CD8-positive, alpha-beta memory T cell (primary cell): Measurements from ENCODE around the gene PTPRT. TPM values are rescaled to one million over a fixed set of nuclear protein-coding genes. Genes with fewer than 3 reads are reported as not detected.

ENCODE experiments used
- CTCF ChIA-PET: fragments of 350-600 bp; sonication (Branson Sonifier 250); formaldehyde crosslinking; loops from one replicate; lab custom pipeline; 2021; ENCODE audit warnings: antibody characterized with exemption; lab: Charles Lee
- POLR2A ChIA-PET: fragments of 350-600 bp; sonication (Branson Sonifier 250); formaldehyde crosslinking; loops from one replicate; lab custom pipeline; 2021; ENCODE audit warnings: antibody characterized with exemption; lab: Charles Lee
- DNase-seq, 5 donors: peaks; one replicate each; pipeline versions ENCODE4 v3.0.0 to v3.0.0-alpha.2; 2020 to 2022; ENCODE audit warnings: mixed read lengths in 1 of 5
- H3K27ac ChIP-seq: one replicate; pipeline ENCODE4 v1.7.0; 2013; ENCODE audit warnings: low read depth, mild to moderate bottlenecking, low read length, moderate library complexity
- H3K27me3 ChIP-seq: 2 replicates; pipeline ENCODE4 v1.7.0; 2013; ENCODE audit warnings: low read length, mild to moderate bottlenecking; ENCODE audit not compliant: insufficient read depth, poor library complexity, severe bottlenecking
- H3K36me3 ChIP-seq: 2 replicates; pipeline ENCODE4 v1.7.0; 2013; ENCODE audit warnings: mild to moderate bottlenecking, low read length, moderate library complexity; ENCODE audit not compliant: insufficient read depth
- H3K4me1 ChIP-seq: 2 replicates; pipeline ENCODE4 v1.7.0; 2013; ENCODE audit warnings: mild to moderate bottlenecking, low read length, moderate library complexity; ENCODE audit not compliant: insufficient read depth
- H3K4me3 ChIP-seq: 2 replicates; pipeline ENCODE4 v1.7.0; 2013; ENCODE audit warnings: mild to moderate bottlenecking, low read length
- H3K9me3 ChIP-seq: 2 replicates; pipeline ENCODE4 v1.7.0; 2013; ENCODE audit warnings: mild to moderate bottlenecking, low read length
- H3K27ac Mint-ChIP-seq, 8 donors: one replicate each; pipeline ENCODE4 v1.8.0; 2020 to 2021; ENCODE audit warnings: mixed read lengths in 8 of 8, mild to moderate bottlenecking in 6 of 8, inconsistent platforms in 3 of 8, moderate library complexity in 3 of 8
- H3K27me3 Mint-ChIP-seq, 2 donors: one replicate each; pipeline ENCODE4 v1.8.0; 2020 to 2021; ENCODE audit warnings: mixed read lengths in 2 of 2, mild to moderate bottlenecking in 1 of 2, moderate library complexity in 1 of 2
- H3K36me3 Mint-ChIP-seq, 3 donors: one replicate each; pipeline ENCODE4 v1.8.0; 2020 to 2021; ENCODE audit warnings: mixed read lengths in 3 of 3, inconsistent platforms in 1 of 3, mild to moderate bottlenecking in 1 of 3
- H3K4me1 Mint-ChIP-seq, 3 donors: one replicate each; pipeline ENCODE4 v1.8.0; 2020 to 2021; ENCODE audit warnings: mixed read lengths in 3 of 3, inconsistent platforms in 1 of 3, mild to moderate bottlenecking in 1 of 3
- H3K4me3 Mint-ChIP-seq, 7 donors: one replicate each; pipeline ENCODE4 v1.8.0; 2020 to 2021; ENCODE audit warnings: mixed read lengths in 7 of 7, mild to moderate bottlenecking in 6 of 7, moderate library complexity in 4 of 7, inconsistent platforms in 2 of 7
- H3K9me3 Mint-ChIP-seq, 5 donors: one replicate each; pipeline ENCODE4 v1.8.0; 2020 to 2022; ENCODE audit warnings: mixed read lengths in 5 of 5, mild to moderate bottlenecking in 3 of 5, moderate library complexity in 2 of 5, inconsistent platforms in 1 of 5
- polyA plus RNA-seq: library from polyadenylated mRNA; unstranded; fragments of 300-500 nt; fragmentation: Illumina TruSeq; gene quantifications from one replicate; pipeline ENCODE4 v1.2.3, GENCODE V29; 2021
- total RNA-seq, 2 experiments: library from RNA; stranded (reverse); gene quantifications; one replicate each; pipeline ENCODE4 v1.2.3, GENCODE V29; 2021

The PTPRT gene
- total and polyA plus RNA-seq, 3 experiments from 2014 or later: not detected

GRCh38 chr20:43185901-43186300, 3.8 kb downstream of the PTPRT start:
- ChIA-PET CTCF (no interaction called here), POLR2A (no interaction called here)
- DNase-seq: no peak
- Mint-ChIP-seq H3K27ac (no peak overlapping the region), H3K4me3 (no peak overlapping the region), H3K36me3 (no peaks in the 10 kb centered on the region), H3K9me3 (peaks cover 0 to 4% (median 0%) of the 10 kb centered on the region in 5 donors), H3K27me3 (peaks cover 16 to 38% of the 10 kb centered on the region in 2 donors), H3K4me1 (peaks cover 7 to 8% (median 7%) of the 10 kb centered on the region in 3 donors)
- Histone ChIP-seq H3K4me3 (no peak overlapping the region), H3K27ac (no peak overlapping the region), H3K4me1 (no peaks in the 10 kb centered on the region), H3K36me3 (no peaks in the 10 kb centered on the region), H3K27me3 (no peaks in the 10 kb centered on the region), H3K9me3 (no peaks in the 10 kb centered on the region)

GRCh38 chr20:43183536-43184070, 6.1 kb downstream of the PTPRT start:
- Mint-ChIP-seq H3K36me3 (no peaks in the 10 kb centered on the region), H3K27me3 (peaks cover 11 to 30% of the 10 kb centered on the region in 2 donors), H3K4me3 (no peak overlapping the region), H3K27ac (no peak overlapping the region), H3K4me1 (peaks cover 7 to 8% (median 7%) of the 10 kb centered on the region in 3 donors), H3K9me3 (peaks cover 0 to 6% (median 0%) of the 10 kb centered on the region in 5 donors)
- CTCF ChIA-PET: no interaction called here
- no peaks in the 10 kb centered on the region for H3K4me1 ChIP-seq
- H3K4me3 ChIP-seq: no peak overlapping the region
- no peaks in the 10 kb centered on the region for H3K27me3 ChIP-seq
- POLR2A ChIA-PET: no interaction called here
- no peak for DNase-seq
- no peak overlapping the region for H3K27ac ChIP-seq
- no peaks in the 10 kb centered on the region for H3K9me3 ChIP-seq
- H3K36me3 ChIP-seq: no peaks in the 10 kb centered on the region

- POLR2A ChIA-PET: no interaction called here
- Histone ChIP-seq H3K4me3 (no peak overlapping the region), H3K27me3 (no peaks in the 10 kb centered on the region), H3K27ac (no peak overlapping the region), H3K4me1 (no peaks in the 10 kb centered on the region), H3K9me3 (no peaks in the 10 kb centered on the region), H3K36me3 (no peaks in the 10 kb centered on the region)
- no peak for DNase-seq
- no peaks in the 10 kb centered on the region for H3K4me1 Mint-ChIP-seq
- H3K4me3 Mint-ChIP-seq: no peak overlapping the region
- peaks cover 0 to 5% of the 10 kb centered on the region in 2 donors for H3K27me3 Mint-ChIP-seq
- H3K9me3 Mint-ChIP-seq: peaks cover 0 to 3% (median 0%) of the 10 kb centered on the region in 5 donors
- H3K36me3 Mint-ChIP-seq: no peaks in the 10 kb centered on the region
- CTCF ChIA-PET: no interaction called here
- H3K27ac Mint-ChIP-seq: no peak overlapping the region
Measured at GRCh38 chr20:43178080-43178479, 11.6 kb downstream of the PTPRT start.

- Mint-ChIP-seq H3K9me3 (peaks cover 0 to 3% (median 0%) of the 10 kb centered on the region in 5 donors), H3K27me3 (peaks cover 0 to 5% of the 10 kb centered on the region in 2 donors), H3K4me3 (no peak overlapping the region), H3K36me3 (no peaks in the 10 kb centered on the region), H3K27ac (no peak overlapping the region), H3K4me1 (no peaks in the 10 kb centered on the region)
- no peak overlapping the region for H3K4me3 ChIP-seq
- no peak for DNase-seq
- no peaks in the 10 kb centered on the region for H3K27me3 ChIP-seq
- no peaks in the 10 kb centered on the region for H3K36me3 ChIP-seq
- no peaks in the 10 kb centered on the region for H3K4me1 ChIP-seq
- POLR2A ChIA-PET: no interaction called here
- H3K9me3 ChIP-seq: no peaks in the 10 kb centered on the region
- CTCF ChIA-PET: no interaction called here
- no peak overlapping the region for H3K27ac ChIP-seq
Measured at GRCh38 chr20:43176726-43177125, 13.0 kb downstream of the PTPRT start.

GRCh38 chr20:43171930-43172329, 17.8 kb downstream of the PTPRT start:
- Mint-ChIP-seq H3K27ac (no peak overlapping the region), H3K36me3 (no peaks in the 10 kb centered on the region), H3K27me3 (peaks cover 0 to 5% of the 10 kb centered on the region in 2 donors), H3K4me1 (no peaks in the 10 kb centered on the region), H3K9me3 (peaks cover 0 to 3% (median 0%) of the 10 kb centered on the region in 5 donors), H3K4me3 (no peak overlapping the region)
- Histone ChIP-seq H3K4me1 (no peaks in the 10 kb centered on the region), H3K9me3 (no peaks in the 10 kb centered on the region), H3K4me3 (no peak overlapping the region), H3K36me3 (no peaks in the 10 kb centered on the region), H3K27me3 (no peaks in the 10 kb centered on the region), H3K27ac (no peak overlapping the region)
- ChIA-PET CTCF (no interaction called here), POLR2A (no interaction called here)
- DNase-seq: no peak

GRCh38 chr20:43170771-43171170, 18.9 kb downstream of the PTPRT start:
- Mint-ChIP-seq H3K4me3 (no peak overlapping the region), H3K36me3 (no peaks in the 10 kb centered on the region), H3K9me3 (no peaks in the 10 kb centered on the region), H3K4me1 (no peaks in the 10 kb centered on the region), H3K27me3 (no peaks in the 10 kb centered on the region), H3K27ac (no peak overlapping the region)
- no peaks in the 10 kb centered on the region for H3K36me3 ChIP-seq
- no peaks in the 10 kb centered on the region for H3K9me3 ChIP-seq
- ChIA-PET CTCF (no interaction called here), POLR2A (no interaction called here)
- H3K4me1 ChIP-seq: no peaks in the 10 kb centered on the region
- H3K27me3 ChIP-seq: no peaks in the 10 kb centered on the region
- no peak overlapping the region for H3K27ac ChIP-seq
- no peak overlapping the region for H3K4me3 ChIP-seq
- DNase-seq: no peak

DNA sequence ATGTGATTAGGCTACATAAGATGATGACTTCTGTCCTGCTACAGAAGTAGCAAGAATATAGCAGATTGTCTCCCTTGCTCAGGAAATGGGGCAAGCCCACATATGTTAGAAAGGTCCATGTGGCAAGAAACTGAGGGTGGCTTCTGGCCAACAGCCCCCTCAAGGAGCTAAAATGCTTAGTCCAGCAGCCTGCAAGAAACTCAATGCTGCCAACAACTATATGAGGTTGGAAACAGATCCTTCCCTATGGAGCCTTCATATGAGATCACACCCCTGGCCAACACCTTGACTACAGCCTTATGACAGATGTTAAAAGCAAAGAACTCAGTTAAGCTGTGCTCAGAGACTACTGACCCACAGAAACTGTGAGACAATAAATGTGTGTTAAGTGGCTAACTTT, 22.1 kb downstream of the PTPRT start:
- Mint-ChIP-seq H3K27me3 (no peaks in the 10 kb centered on the region), H3K36me3 (no peaks in the 10 kb centered on the region), H3K4me3 (no peak overlapping the region), H3K4me1 (no peaks in the 10 kb centered on the region), H3K9me3 (peaks cover 0 to 4% (median 0%) of the 10 kb centered on the region in 5 donors), H3K27ac (no peak overlapping the region)
- no peak for DNase-seq
- H3K36me3 ChIP-seq: no peaks in the 10 kb centered on the region
- H3K4me3 ChIP-seq: no peak overlapping the region
- no peaks in the 10 kb centered on the region for H3K9me3 ChIP-seq
- CTCF ChIA-PET: no interaction called here
- no peak overlapping the region for H3K27ac ChIP-seq
- no peaks in the 10 kb centered on the region for H3K4me1 ChIP-seq
- H3K27me3 ChIP-seq: no peaks in the 10 kb centered on the region
- POLR2A ChIA-PET: no interaction called here

DNA sequence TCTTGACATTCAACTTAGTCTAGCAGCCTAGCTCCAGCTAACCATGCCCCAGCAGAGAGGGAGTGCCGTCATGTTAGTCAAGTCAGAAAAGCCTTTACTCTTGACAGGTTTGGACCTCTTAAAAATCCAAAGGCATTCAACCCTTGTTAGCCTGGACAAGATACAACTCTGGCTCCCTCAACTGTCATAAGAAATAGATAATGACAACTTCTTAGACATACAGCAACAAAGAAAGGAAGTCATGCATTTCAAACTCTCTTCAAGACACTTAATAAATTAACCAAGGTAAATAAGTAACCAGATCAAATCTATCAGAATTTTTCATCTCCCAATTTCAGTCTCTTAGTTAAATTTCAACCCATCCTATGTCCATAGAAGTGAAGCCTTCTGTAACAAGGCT, 22.7 kb downstream of the PTPRT start:
- Mint-ChIP-seq H3K27me3 (no peaks in the 10 kb centered on the region), H3K4me1 (no peaks in the 10 kb centered on the region), H3K9me3 (peaks cover 0 to 4% (median 0%) of the 10 kb centered on the region in 5 donors), H3K36me3 (no peaks in the 10 kb centered on the region), H3K4me3 (no peak overlapping the region), H3K27ac (no peak overlapping the region)
- ChIA-PET POLR2A (no interaction called here), CTCF (no interaction called here)
- Histone ChIP-seq H3K36me3 (no peaks in the 10 kb centered on the region), H3K9me3 (no peaks in the 10 kb centered on the region), H3K27me3 (no peaks in the 10 kb centered on the region), H3K4me1 (no peaks in the 10 kb centered on the region), H3K27ac (no peak overlapping the region), H3K4me3 (no peak overlapping the region)
- no peak for DNase-seq
